IMR-90 (cell line): ENCODE results near the gene OBP2A. TPM values are rescaled to one million over a fixed set of nuclear protein-coding genes. Genes with fewer than 3 reads are reported as not detected.

Experiments
- ATAC-seq: fragments of 200-7000 bp; cut with Tn5 transposase; 2 replicates; pipeline ENCODE4 v1.9.1; 2020; ENCODE audit warnings: low read depth, mild to moderate bottlenecking, moderate library complexity
- BruUV-seq: library from RNA; stranded (reverse); fragments of 400-500 nt; replicated peaks from 2 replicates; lab custom pipeline; 2021; lab: Mats Ljungman, UMichigan
- CTCF ChIA-PET: fragments of 300-600 bp; formaldehyde crosslinking; extraction: SDS; loops from one replicate; lab custom pipeline; 2021; ENCODE audit warnings: antibody characterized with exemption; lab: Yijun Ruan, JAX
- POLR2A ChIA-PET: fragments of 300-600 bp; sonication (Branson Sonifier 250); formaldehyde crosslinking; loops from one replicate; lab custom pipeline; 2022; ENCODE audit warnings: antibody characterized with exemption; ENCODE audit not compliant: unreplicated experiment; lab: Charles Lee
- DNase-seq: peaks from one replicate; pipeline ENCODE4 v3.0.0; 2013
- H2AFZ ChIP-seq: replicated peaks from 2 replicates; pipeline ENCODE3; 2013; ENCODE audit warnings: low read length, mild to moderate bottlenecking; ENCODE audit not compliant: poor library complexity
- H2AK5ac ChIP-seq: 2 replicates; pipeline ENCODE4 v1.6.1; 2013; ENCODE audit warnings: low read depth, low read length, inconsistent platforms
- H2AK9ac ChIP-seq: replicated peaks from 2 replicates; pipeline ENCODE3; 2013; ENCODE audit warnings: mild to moderate bottlenecking, low read depth, low read length, moderate library complexity; ENCODE audit not compliant: poor library complexity
- H2BK120ac ChIP-seq: 2 replicates; pipeline ENCODE4 v1.6.1; 2013; ENCODE audit warnings: low read depth, low read length, inconsistent platforms
- H2BK15ac ChIP-seq: 3 replicates; pipeline ENCODE4 v1.6.1; 2013; ENCODE audit warnings: low read depth, low read length, inconsistent platforms
- H2BK20ac ChIP-seq: 2 replicates; pipeline ENCODE4 v1.6.1; 2013; ENCODE audit warnings: low read depth, mild to moderate bottlenecking, inconsistent platforms, low read length, moderate library complexity
- H2BK5ac ChIP-seq: 2 replicates; pipeline ENCODE4 v1.6.1; 2013; ENCODE audit warnings: mild to moderate bottlenecking, low read depth, low read length, inconsistent platforms; ENCODE audit not compliant: poor library complexity, severe bottlenecking
- H3K14ac ChIP-seq: replicated peaks from 2 replicates; pipeline ENCODE4 v1.6.1; 2013; ENCODE audit warnings: low read depth, low read length, inconsistent platforms
- H3K18ac ChIP-seq: 2 replicates; pipeline ENCODE4 v1.6.1; 2013; ENCODE audit warnings: low read depth, low read length, control low read depth
- H3K23ac ChIP-seq: 2 replicates; pipeline ENCODE4 v1.6.1; 2013; ENCODE audit warnings: low read depth, low read length, inconsistent platforms
- H3K27ac ChIP-seq: 2 replicates; pipeline ENCODE4 v1.5.1; 2013; ENCODE audit warnings: mild to moderate bottlenecking, control low read depth, low read length; ENCODE audit not compliant: insufficient read depth
- H3K27me3 ChIP-seq: 2 replicates; pipeline ENCODE4 v1.6.1; 2013; ENCODE audit warnings: low read length; ENCODE audit not compliant: control insufficient read depth, insufficient read depth
- H3K36me3 ChIP-seq: 2 replicates; pipeline ENCODE4 v1.6.1; 2013; ENCODE audit warnings: low read length, mixed read lengths; ENCODE audit not compliant: control insufficient read depth, insufficient read depth
- H3K4ac ChIP-seq: 2 replicates; pipeline ENCODE4 v1.6.1; 2013; ENCODE audit warnings: low read depth, low read length, inconsistent platforms
- H3K4me1 ChIP-seq: 2 replicates; pipeline ENCODE4 v1.6.1; 2013; ENCODE audit warnings: low read length, mixed read lengths; ENCODE audit not compliant: control insufficient read depth, insufficient read depth
- H3K4me2 ChIP-seq: 2 replicates; pipeline ENCODE4 v1.6.1; 2013; ENCODE audit warnings: low read depth, mild to moderate bottlenecking, control low read depth, low read length, moderate library complexity
- H3K4me3 ChIP-seq: 2 replicates; pipeline ENCODE4 v1.5.1; 2013; ENCODE audit warnings: low read depth, mild to moderate bottlenecking, control low read depth, low read length, moderate library complexity; ENCODE audit not compliant: insufficient read depth
- H3K56ac ChIP-seq: 2 replicates; pipeline ENCODE4 v1.6.1; 2013; ENCODE audit warnings: low read length, inconsistent platforms; ENCODE audit not compliant: insufficient read depth; ENCODE audit errors: extremely low read depth
- H3K79me1 ChIP-seq, 2 experiments: 2 replicates each; pipeline ENCODE4 v1.6.1; 2013; ENCODE audit warnings: low read length in 2 of 2, inconsistent platforms in 1 of 2, low read depth in 1 of 2
- H3K9ac ChIP-seq: 2 replicates; pipeline ENCODE4 v1.6.1; 2013; ENCODE audit warnings: low read depth, low read length, control low read depth
- H3K9me1 ChIP-seq: 2 replicates; pipeline ENCODE4 v1.6.1; 2013; ENCODE audit warnings: low read length, inconsistent platforms; ENCODE audit not compliant: insufficient read depth
- H3K9me3 ChIP-seq: 2 replicates; pipeline ENCODE4 v1.6.1; 2013; ENCODE audit warnings: low read length; ENCODE audit not compliant: control insufficient read depth, insufficient read depth
- H4K20me1 ChIP-seq: 2 replicates; pipeline ENCODE4 v1.6.1; 2013; ENCODE audit warnings: low read length, inconsistent platforms; ENCODE audit not compliant: insufficient read depth
- H4K5ac ChIP-seq: 2 replicates; pipeline ENCODE4 v1.6.1; 2013; ENCODE audit warnings: mild to moderate bottlenecking, low read depth, low read length, control low read depth
- H4K8ac ChIP-seq, 2 experiments: 2 replicates each; pipeline ENCODE4 v1.6.1; 2013; ENCODE audit warnings: low read depth in 2 of 2, low read length in 2 of 2, control low read depth in 1 of 2, inconsistent platforms in 1 of 2
- H4K91ac ChIP-seq: 2 replicates; pipeline ENCODE4 v1.6.1; 2013; ENCODE audit warnings: low read depth, low read length, inconsistent platforms; ENCODE audit not compliant: insufficient read depth
- BHLHE40 ChIP-seq: fragments of 150-350 bp; IDR thresholded peaks from 2 replicates; pipeline ENCODE4 v1.6.1; 2016; ENCODE audit warnings: mild to moderate bottlenecking, low read depth, low read length
- CEBPB ChIP-seq: IDR thresholded peaks from 2 replicates; pipeline ENCODE4 v1.6.1; 2012; ENCODE audit warnings: low read depth, low read length, improper control_type of control experiment
- FOS ChIP-seq: fragments of 150-350 bp; IDR thresholded peaks from 2 replicates; pipeline ENCODE4 v1.6.1; 2016; ENCODE audit warnings: low read depth, low read length
- MAFK ChIP-seq: IDR thresholded peaks from 2 replicates; pipeline ENCODE4 v1.6.1; 2012; ENCODE audit warnings: low read depth, low read length, improper control_type of control experiment
- MXI1 ChIP-seq: IDR thresholded peaks from 2 replicates; pipeline ENCODE4 v1.6.1; 2012; ENCODE audit warnings: low read depth, mild to moderate bottlenecking, low read length, moderate library complexity, borderline replicate concordance
- NFE2L2 ChIP-seq: fragments of 150-350 bp; IDR thresholded peaks from 2 replicates; pipeline ENCODE4 v1.6.1; 2016; ENCODE audit warnings: low read depth, mild to moderate bottlenecking, low read length
- RAD21 ChIP-seq: IDR thresholded peaks from 2 replicates; pipeline ENCODE4 v1.6.1; 2012; ENCODE audit warnings: low read length, improper control_type of control experiment
- RCOR1 ChIP-seq: IDR thresholded peaks from 2 replicates; pipeline ENCODE4 v1.6.1; 2012; ENCODE audit warnings: mild to moderate bottlenecking, low read length, improper control_type of control experiment; ENCODE audit not compliant: insufficient replicate concordance
- SMC3 ChIP-seq: fragments of 150-350 bp; IDR thresholded peaks from 2 replicates; pipeline ENCODE4 v1.6.1; 2016; ENCODE audit warnings: low read depth, mild to moderate bottlenecking, antibody characterized with exemption, low read length, moderate library complexity
- WGBS, 2 experiments: methylation state at CpG; one replicate each; pipeline versions ENCODE4 v1.1.5 to v1.1.7; 2013; ENCODE audit warnings: missing lambda C conversion rate in 2 of 2; ENCODE audit not compliant: insufficient read length in 1 of 2; ENCODE audit errors: extremely low coverage in 2 of 2; 5-methylcytosine and 5-hydroxymethylcytosine counted together
- dilution Hi-C: fragments of 300-500 bp; cut with HindIII; formaldehyde crosslinking; loops from one replicate; pipeline ENCODE4 v1.14.3; 2018; ENCODE audit warnings: low sequenced_read_pairs; ENCODE audit not compliant: unreplicated experiment
- in situ Hi-C: fragments of 300-500 bp; cut with MboI; formaldehyde crosslinking; loops from 3 replicates; pipeline ENCODE4 v1.14.3; 2019; ENCODE audit warnings: low sequenced_read_pairs, inconsistent platforms, mixed read lengths
- intact Hi-C: fragments of 100-400 bp; cut with micrococcal nuclease; formaldehyde crosslinking; loops from 2 replicates; pipeline ENCODE4 v1.10.0; 2022
- polyA plus RNA-seq, 3 experiments: library from polyadenylated mRNA; depleted of rRNA; stranded (reverse); fragments of >200 nt; gene quantifications; 2 replicates each; pipeline ENCODE4 v1.2.3, GENCODE V29; 2012; ENCODE audit warnings: low replicate concordance in 1 of 3
- total RNA-seq: library from RNA; depleted of rRNA; stranded (reverse); fragments of >200 nt; gene quantifications from 2 replicates; pipeline ENCODE4 v1.2.3, GENCODE V29; 2012
- TF ChIP-seq, protein P1 (sequence below): conservative IDR thresholded peaks from 2 replicates; pipeline ENCODE4 v1.5.1; 2012; ENCODE audit warnings: mild to moderate bottlenecking, low read depth, low read length, improper control_type of control experiment

The OBP2A gene
- total and polyA plus RNA-seq, 2 of the 4 experiments (the other 2 are of a cell fraction), result not detected

DNA sequence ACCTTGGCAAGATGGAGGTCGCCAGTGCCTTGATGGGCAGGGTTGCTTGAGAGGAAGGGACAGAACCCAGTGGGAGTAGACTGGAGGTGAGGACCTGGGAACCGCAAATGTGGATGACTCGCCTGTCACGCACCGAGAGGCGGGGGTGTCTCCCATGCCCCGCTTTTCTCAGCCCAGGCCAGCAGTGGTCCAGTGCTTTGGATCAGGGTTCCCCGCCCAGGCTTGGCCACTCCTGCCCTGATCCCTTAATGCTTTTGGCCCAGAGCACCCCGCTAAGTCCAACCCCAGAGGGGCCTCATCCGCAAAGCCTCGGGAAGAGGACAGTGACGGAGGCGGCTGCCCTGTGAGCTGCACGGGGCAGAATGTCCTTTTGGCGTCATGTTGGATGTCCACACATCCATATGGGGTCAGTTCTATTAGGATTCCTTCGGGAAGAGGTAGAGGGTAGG lies 43.0 kb upstream of the OBP2A start:
- POLR2A ChIA-PET, result no interaction called here
- H2BK5ac ChIP-seq, result no peak overlapping the region
- H2BK15ac ChIP-seq, result no peak overlapping the region
- no peak overlapping the region for H3K23ac ChIP-seq
- no peak overlapping the region for H3K14ac ChIP-seq
- no peak for TF ChIP-seq MAFK
- TF ChIP-seq MXI1, result no peak
- no peak for TF ChIP-seq NFE2L2
- TF ChIP-seq, protein P1, sequence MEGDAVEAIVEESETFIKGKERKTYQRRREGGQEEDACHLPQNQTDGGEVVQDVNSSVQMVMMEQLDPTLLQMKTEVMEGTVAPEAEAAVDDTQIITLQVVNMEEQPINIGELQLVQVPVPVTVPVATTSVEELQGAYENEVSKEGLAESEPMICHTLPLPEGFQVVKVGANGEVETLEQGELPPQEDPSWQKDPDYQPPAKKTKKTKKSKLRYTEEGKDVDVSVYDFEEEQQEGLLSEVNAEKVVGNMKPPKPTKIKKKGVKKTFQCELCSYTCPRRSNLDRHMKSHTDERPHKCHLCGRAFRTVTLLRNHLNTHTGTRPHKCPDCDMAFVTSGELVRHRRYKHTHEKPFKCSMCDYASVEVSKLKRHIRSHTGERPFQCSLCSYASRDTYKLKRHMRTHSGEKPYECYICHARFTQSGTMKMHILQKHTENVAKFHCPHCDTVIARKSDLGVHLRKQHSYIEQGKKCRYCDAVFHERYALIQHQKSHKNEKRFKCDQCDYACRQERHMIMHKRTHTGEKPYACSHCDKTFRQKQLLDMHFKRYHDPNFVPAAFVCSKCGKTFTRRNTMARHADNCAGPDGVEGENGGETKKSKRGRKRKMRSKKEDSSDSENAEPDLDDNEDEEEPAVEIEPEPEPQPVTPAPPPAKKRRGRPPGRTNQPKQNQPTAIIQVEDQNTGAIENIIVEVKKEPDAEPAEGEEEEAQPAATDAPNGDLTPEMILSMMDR, result no peak
- TF ChIP-seq RAD21, result no peak
- no peak for TF ChIP-seq SMC3
- no peak for TF ChIP-seq RCOR1
- no peak for TF ChIP-seq CEBPB
- TF ChIP-seq FOS, result no peak
- no peak for TF ChIP-seq BHLHE40
- no peak overlapping the region for H4K91ac ChIP-seq
- in situ Hi-C loops, result no loop called here
- H2AK5ac ChIP-seq, result no peak overlapping the region
- H2AK9ac ChIP-seq, result no peak overlapping the region
- no peak overlapping the region for H4K5ac ChIP-seq
- 100% methylated on average over 3 of the region's 16 CpGs; no CpG with 5 or more reads in 1 of the 2 experiments for WGBS, 2 experiments
- CTCF ChIA-PET, result no interaction called here
- intact Hi-C loops, result no loop called here
- H3K4me3 ChIP-seq, result no peak overlapping the region
- no peak overlapping the region for H3K9ac ChIP-seq
- DNase-seq (no peak), ATAC-seq (no peak)
- no peaks in the 10 kb centered on the region for H3K9me1 ChIP-seq
- no peak overlapping the region for H3K4ac ChIP-seq
- H3K56ac ChIP-seq, result no peak overlapping the region
- H3K36me3 ChIP-seq, result peaks cover 27% of the 10 kb centered on the region
- no peak overlapping the region for H2AFZ ChIP-seq
- no peak overlapping the region for H2BK120ac ChIP-seq
- BruUV-seq, result no TSS peak
- H3K18ac ChIP-seq, result no peak overlapping the region
- dilution Hi-C loops, result no loop called here
- no peaks in the 10 kb centered on the region for H3K27me3 ChIP-seq
- no peak overlapping the region for H3K27ac ChIP-seq
- peaks cover 35% of the 10 kb centered on the region for H4K20me1 ChIP-seq
- H3K9me3 ChIP-seq, result no peaks in the 10 kb centered on the region
- H3K79me1 ChIP-seq, result peaks cover 4 to 37% of the 10 kb centered on the region in 2 experiments
- H3K4me1 ChIP-seq, result peaks cover 6% of the 10 kb centered on the region; the same call in 1 of the 2 replicates
- no peak overlapping the region for H4K8ac ChIP-seq
- no peak overlapping the region for H2BK20ac ChIP-seq
- no peak overlapping the region for H3K4me2 ChIP-seq
